CD4-positive, alpha-beta T cell treated with Interleukin-21 for 1 hour (primary cell): ENCODE measurements around the gene PTX3.

ENCODE experiments used
- DNase-seq: peaks from one replicate; pipeline ENCODE4 v3.0.0-alpha.2; 2020

PTX3 gene

GRCh38 chr3:157436583-157437291 lies at the start of gene PTX3:
PTX3 (plus strand) TSS chr3:157436850; CDS start chr3:157436934, 84 bp downstream.
- DNase-seq = no peak

GRCh38 chr3:157387708-157388435 lies 48.8 kb upstream of the PTX3 start:
- DNase-seq = no peak

- DNase-seq = no peak
Measured at GRCh38 chr3:157388976-157389375, 47.7 kb upstream of the PTX3 start.

GRCh38 chr3:157390713-157391515 lies 45.7 kb upstream of the PTX3 start:
- no peak for DNase-seq

- no peak for DNase-seq
Measured at GRCh38 chr3:157392104-157392503, 44.5 kb upstream of the PTX3 start.

GRCh38 chr3:157393113-157393512 lies 43.5 kb upstream of the PTX3 start:
- no peak for DNase-seq

- no peak for DNase-seq
Measured at GRCh38 chr3:157394411-157394810, 42.2 kb upstream of the PTX3 start.

- DNase-seq = no peak
Measured at GRCh38 chr3:157398598-157398997, 38.1 kb upstream of the PTX3 start.

- DNase-seq = no peak
Measured at GRCh38 chr3:157404381-157404780, 32.3 kb upstream of the PTX3 start.

- no peak for DNase-seq
Measured at GRCh38 chr3:157405457-157405856, 31.2 kb upstream of the PTX3 start.

GRCh38 chr3:157406394-157406793 lies 30.3 kb upstream of the PTX3 start:
- DNase-seq = no peak

GRCh38 chr3:157407769-157408168 lies 28.9 kb upstream of the PTX3 start:
- DNase-seq = no peak

- no peak for DNase-seq
Measured at GRCh38 chr3:157408499-157409149, 28.0 kb upstream of the PTX3 start.

- no peak for DNase-seq
Measured at GRCh38 chr3:157409516-157409915, 27.1 kb upstream of the PTX3 start.

- DNase-seq = no peak
Measured at GRCh38 chr3:157410945-157411344, 25.7 kb upstream of the PTX3 start.

GRCh38 chr3:157412323-157412855 lies 24.3 kb upstream of the PTX3 start:
- DNase-seq = no peak

- DNase-seq = no peak
Measured at GRCh38 chr3:157414861-157415260, 21.8 kb upstream of the PTX3 start.

GRCh38 chr3:157416347-157417087 lies 20.1 kb upstream of the PTX3 start:
- DNase-seq = no peak

- DNase-seq = no peak
Measured at GRCh38 chr3:157417247-157417646, 19.4 kb upstream of the PTX3 start.

GRCh38 chr3:157418104-157418503 lies 18.5 kb upstream of the PTX3 start:
- no peak for DNase-seq

- no peak for DNase-seq
Measured at GRCh38 chr3:157420606-157421130, 16.0 kb upstream of the PTX3 start.

- no peak for DNase-seq
Measured at GRCh38 chr3:157423337-157423736, 13.3 kb upstream of the PTX3 start.
